GM12891 (cell line): ENCODE measurements around the gene ZCCHC24.

Experiments used
- PAX5 ChIP-seq: IDR thresholded peaks from 2 replicates; pipeline ENCODE4 v1.6.1; 2011; ENCODE audit warnings: low read length, moderate library complexity, mild to moderate bottlenecking; ENCODE audit not compliant: insufficient read depth, severe bottlenecking
- POLR2A ChIP-seq: IDR thresholded peaks from 2 replicates; pipeline ENCODE4 v1.6.1; 2011; ENCODE audit warnings: low read depth, low read length, control low read depth
- POLR2AphosphoS5 ChIP-seq: IDR thresholded peaks from 2 replicates; pipeline ENCODE4 v1.6.1; 2011; ENCODE audit warnings: low read depth, low read length, control low read depth

- TF ChIP-seq POLR2AphosphoS5, result no peak
- TF ChIP-seq POLR2A, result no peak
- TF ChIP-seq PAX5, result no peak
Measured at GRCh38 chr10:79434821-79435251, 10.6 kb downstream of the ZCCHC24 start.
